Epithelial cell of proximal tubule (primary cell): ENCODE data around the gene LDAF1. TPM values are rescaled to one million over a fixed set of nuclear protein-coding genes. Genes with fewer than 3 reads are reported as not detected.

ENCODE experiments used
- DNase-seq: peaks from one replicate; pipeline ENCODE4 v3.0.0-alpha.2; 2011; ENCODE audit warnings: low read depth
- H3K4me3 ChIP-seq: 2 replicates; pipeline ENCODE4 v1.5.1; 2011; ENCODE audit warnings: low read depth, mild to moderate bottlenecking, low read length
- CTCF ChIP-seq: conservative IDR thresholded peaks from 2 replicates; pipeline ENCODE4 v1.5.1; 2012; ENCODE audit warnings: low read depth, mild to moderate bottlenecking, low read length
- total RNA-seq: library from RNA; depleted of rRNA; stranded (reverse); fragments of >200 nt; gene quantifications from 2 replicates; pipeline ENCODE4 v1.2.3, GENCODE V29; 2015

Gene LDAF1
- total RNA-seq, 1 donor from 2014 or later, result 55.3 TPM

DNA sequence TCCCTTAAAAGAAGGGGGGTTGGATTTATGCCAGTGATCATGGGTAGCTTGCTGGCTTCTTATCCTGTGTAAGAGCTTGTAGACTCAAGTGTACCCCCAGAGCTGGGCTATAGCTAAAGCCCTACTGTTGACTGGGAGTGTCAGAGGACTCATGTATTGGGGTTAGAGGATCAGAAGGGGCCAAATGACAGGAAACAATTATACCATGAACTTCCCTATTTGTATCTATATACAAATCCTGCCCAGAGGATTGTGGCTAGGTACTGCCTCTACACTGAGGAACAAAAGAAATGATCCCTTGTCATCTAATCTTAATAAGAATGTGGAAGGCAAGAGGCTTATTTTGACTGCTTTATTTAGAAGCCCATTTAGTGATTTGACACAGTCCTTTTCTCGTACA, 38.6 kb downstream of the LDAF1 start:
- no peak for TF ChIP-seq CTCF
- DNase-seq, result no peak
- H3K4me3 ChIP-seq, result no peak overlapping the region

DNA sequence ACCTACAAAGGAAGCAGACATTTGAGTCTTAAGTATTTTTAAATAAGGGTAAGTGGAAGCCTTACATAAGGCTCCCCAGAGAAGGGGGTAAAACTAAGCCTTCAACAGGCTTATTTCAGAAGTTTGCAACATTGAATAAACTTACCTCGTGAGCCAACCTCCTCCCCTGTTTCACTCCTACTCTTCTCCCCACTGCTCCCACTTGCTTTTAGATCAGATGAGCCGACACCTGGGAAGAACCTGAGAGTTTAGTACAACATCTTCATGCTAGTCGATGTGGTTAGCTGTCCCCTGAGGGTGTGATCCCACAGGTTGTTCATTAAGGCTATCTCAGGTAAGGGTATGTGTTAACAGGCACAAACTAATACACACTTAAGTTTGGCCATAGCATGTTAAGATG, 39.1 kb downstream of the LDAF1 start:
- DNase-seq, result no peak
- no peak for TF ChIP-seq CTCF

GRCh38 chr16:21199607-21200218, 41.2 kb downstream of the LDAF1 start:
- no peak for DNase-seq
- no peak for TF ChIP-seq CTCF
- no peak overlapping the region for H3K4me3 ChIP-seq

More for the DNA sequence above, 39.1 kb downstream of the LDAF1 start:
- H3K4me3 ChIP-seq, result no peak overlapping the region

DNA sequence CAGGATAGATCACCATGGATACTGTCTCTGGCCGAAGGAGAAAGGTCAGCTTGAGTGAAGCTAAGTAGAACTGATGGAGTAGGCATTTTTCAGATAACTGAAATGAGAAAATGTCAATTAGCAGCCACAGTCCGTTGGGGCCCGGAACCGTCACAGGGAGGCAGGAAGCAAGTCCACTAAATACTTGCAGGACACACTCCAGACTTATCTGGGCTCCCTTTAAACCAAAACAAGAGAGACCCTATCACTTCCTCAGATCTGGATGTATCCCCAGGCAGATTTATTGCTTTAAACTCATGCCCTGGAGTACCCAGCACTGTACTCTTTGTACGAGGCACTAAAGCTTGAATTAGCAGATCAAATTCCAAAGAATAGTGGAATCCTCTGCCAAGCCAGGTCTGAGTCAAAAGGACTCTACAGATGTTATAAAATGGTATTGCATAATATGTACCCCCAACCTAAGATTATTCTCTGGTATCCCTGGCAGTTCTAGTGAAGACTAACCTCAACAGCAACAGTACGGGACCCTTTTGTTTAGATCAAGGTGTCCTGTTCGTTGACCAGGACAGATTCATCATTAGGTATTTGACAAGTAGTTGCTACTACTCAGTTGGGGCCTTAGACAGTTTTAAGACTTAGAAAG, 44.8 kb downstream of the LDAF1 start:
- no peak overlapping the region for H3K4me3 ChIP-seq
- DNase-seq, result no peak
- TF ChIP-seq CTCF, result no peak

- no peak for DNase-seq
- no peak for TF ChIP-seq CTCF
Measured at GRCh38 chr16:21205303-21205702, 46.8 kb downstream of the LDAF1 start.

GRCh38 chr16:21206550-21206949, 48.1 kb downstream of the LDAF1 start:
- no peak for TF ChIP-seq CTCF
- no peak for DNase-seq
- no peak overlapping the region for H3K4me3 ChIP-seq

More at GRCh38 chr16:21205303-21205702, 46.8 kb downstream of the LDAF1 start:
- no peak overlapping the region for H3K4me3 ChIP-seq
